SH-SY5Y (cell line): ENCODE results near the gene FOS.

ENCODE experiments used
- GATA2 ChIP-seq: IDR thresholded peaks from 2 replicates; pipeline ENCODE4 v1.6.1; 2011; ENCODE audit warnings: mild to moderate bottlenecking, low read depth, low read length
- GATA3 ChIP-seq: IDR thresholded peaks from 2 replicates; pipeline ENCODE4 v1.6.1; 2011; ENCODE audit warnings: low read depth, mild to moderate bottlenecking, low read length, moderate library complexity

DNA sequence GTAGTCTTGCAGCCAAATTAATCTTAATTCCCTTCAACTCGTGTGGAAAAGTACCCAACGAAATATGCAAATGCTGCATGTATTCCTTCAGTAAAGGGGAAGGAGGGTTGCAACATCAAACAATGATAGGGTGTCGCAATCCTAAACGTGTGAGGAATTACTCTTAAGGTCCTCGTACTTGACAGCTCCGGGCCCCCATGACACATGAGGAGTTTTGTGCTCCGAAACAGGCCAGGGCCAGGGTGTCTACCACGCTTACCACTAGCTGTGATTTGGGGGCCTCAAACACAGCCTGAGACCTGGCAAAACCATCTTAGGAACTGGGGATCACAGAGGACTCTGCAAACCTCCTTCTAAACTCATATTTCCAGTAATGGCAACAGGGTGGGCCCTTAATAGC lies 20.4 kb downstream of the FOS start:
- TF ChIP-seq GATA2 = no peak
- TF ChIP-seq GATA3 = no peak
